GM21360 (cell line): ENCODE data around the gene RAB22A.
"Not testable (repeated sequence)": the region's sequence is repeated elsewhere in the genome, so short reads cannot be mapped to it uniquely, and the experiment has no call there.

Experiments
- ATAC-seq: cut with Tn5 transposase; IDR thresholded peaks from one replicate; pipeline ENCODE4 v1.9.1; 2021; ENCODE audit warnings: mild to moderate bottlenecking, moderate library complexity; ENCODE audit not compliant: unreplicated experiment

RAB22A gene

DNA sequence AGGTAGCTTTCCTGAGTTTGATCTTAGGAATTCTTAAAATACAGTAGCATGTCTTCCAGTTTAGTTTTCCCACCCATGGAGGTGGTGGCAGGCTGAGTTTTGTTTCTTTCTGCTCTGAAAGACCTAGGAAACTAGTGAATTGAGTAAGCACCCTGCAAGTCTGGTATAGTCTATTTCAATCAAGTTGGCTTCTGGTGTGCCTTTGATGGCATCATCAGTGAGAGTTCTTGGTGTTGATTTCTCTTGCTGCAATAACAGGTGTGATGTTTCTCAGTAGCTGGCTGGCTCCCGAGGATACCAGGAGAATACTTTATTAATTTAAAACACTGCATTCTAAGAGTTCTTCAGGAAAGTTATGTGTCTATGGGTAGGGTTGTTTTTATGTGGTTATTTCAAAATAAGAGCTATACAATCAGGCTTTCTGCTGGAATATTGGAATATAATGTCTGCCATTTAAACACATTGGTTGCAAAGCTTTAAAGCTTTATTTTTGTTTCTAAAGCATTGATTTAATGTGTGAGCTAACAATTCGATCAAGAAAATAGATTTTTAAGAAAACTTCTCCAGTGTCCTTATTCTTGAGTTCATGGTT lies 98.5 kb downstream of the RAB22A start:
- peak; percentile 57 for ATAC-seq

GRCh38 chr20:58408603-58409246 lies 99.2 kb downstream of the RAB22A start:
- ATAC-seq, result no peak

DNA sequence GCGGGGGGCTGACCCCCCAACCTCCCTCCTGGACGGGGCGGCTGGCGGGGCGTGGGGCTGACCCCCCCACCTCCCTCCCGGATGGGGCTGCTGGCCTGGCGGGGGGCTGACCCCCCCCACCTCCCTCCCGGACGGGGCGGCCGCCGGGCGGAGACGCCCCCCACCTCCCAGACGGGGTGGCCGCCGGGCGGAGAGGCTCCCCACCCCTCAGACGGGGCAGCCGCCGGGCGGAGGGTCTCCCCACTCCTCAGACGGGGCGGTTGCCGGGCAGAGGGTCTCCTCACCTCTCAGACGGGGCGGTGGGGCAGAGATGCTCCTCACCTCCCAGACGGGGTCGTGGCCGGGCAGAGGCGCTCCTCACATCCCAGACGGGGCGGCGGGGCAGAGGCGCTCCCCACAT lies 104.7 kb downstream of the RAB22A start:
- not testable (repeated sequence) for ATAC-seq

GRCh38 chr20:58414786-58415185 lies 105.3 kb downstream of the RAB22A start:
- ATAC-seq, result not testable (repeated sequence)

DNA sequence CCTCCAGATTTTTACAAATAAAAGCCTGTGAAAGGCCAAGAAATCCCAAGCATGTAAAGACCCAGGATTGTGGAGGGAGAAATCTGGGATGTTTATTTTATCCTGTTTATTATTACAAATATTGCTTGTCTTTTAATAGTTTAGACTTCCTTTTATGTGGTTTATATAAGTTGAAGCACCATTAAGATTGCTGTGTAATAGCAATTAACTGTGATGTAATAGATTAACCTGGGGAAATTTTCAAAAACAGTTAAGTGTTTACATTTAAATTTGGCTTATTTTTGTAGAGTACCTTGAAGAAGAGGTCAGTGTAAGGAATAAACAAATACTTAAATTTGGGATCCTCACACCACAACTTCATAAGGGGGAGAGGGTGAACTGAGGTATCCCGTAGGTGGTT lies 106.5 kb downstream of the RAB22A start:
- no peak for ATAC-seq

- ATAC-seq, result no peak
These were observed 107.3 kb downstream of the RAB22A start for GRCh38 chr20:58416835-58417234.
